ENCODE data around the gene FLOT2.
"Not testable (repeated sequence)": the region's sequence is repeated elsewhere in the genome, so short reads cannot be mapped to it uniquely, and the experiment has no call there.

Gene FLOT2

DNA sequence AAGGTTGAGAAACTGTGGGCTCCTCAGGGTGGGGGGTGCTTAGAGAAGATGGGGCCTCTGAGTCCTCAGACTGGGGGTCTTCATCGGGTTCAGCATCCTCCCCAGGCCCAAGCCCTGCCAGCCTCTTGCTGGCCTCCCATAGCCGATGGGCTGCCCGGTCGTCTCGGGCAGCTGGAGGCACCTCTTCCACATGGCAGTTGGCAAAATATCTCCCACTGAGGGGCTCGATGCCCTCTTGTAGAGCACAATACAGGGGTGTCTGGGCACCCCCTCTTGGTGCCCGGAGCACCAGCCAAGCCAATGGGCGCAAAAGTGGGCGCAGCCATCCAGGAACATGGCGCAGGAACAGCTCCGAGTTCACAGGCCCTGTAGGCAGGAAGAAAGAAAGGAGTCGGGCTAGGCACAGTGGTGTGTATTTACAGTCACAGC is 1.0 kb upstream of the FLOT2 start:
- TF ChIP-seq FOXM1 (IDR thresholded peaks at IDR 0.05; ENCODE audit: borderline replicate concordance), result no peak
- no peak for TF ChIP-seq ELF4 (IDR thresholded peaks at IDR 0.05)
- TF ChIP-seq BHLHE40 (IDR thresholded peaks at IDR 0.05; ENCODE audit: borderline replicate concordance), result no peak
- no peak for TF ChIP-seq L3MBTL2 (conservative IDR thresholded peaks at IDR 0.05)
- no peak for TF ChIP-seq ARNT (IDR thresholded peaks at IDR 0.05)
- no peak for TF ChIP-seq FOXK2 (IDR thresholded peaks at IDR 0.05)
- no peak for TF ChIP-seq LEF1 (IDR thresholded peaks at IDR 0.05; ENCODE audit: borderline replicate concordance)
- TF ChIP-seq TARDBP (IDR thresholded peaks at IDR 0.05), result no peak
- TF ChIP-seq CTBP1 (IDR thresholded peaks at IDR 0.05; ENCODE audit: borderline replicate concordance), result no peak
- TF ChIP-seq HDGF (IDR thresholded peaks at IDR 0.05; ENCODE audit: borderline replicate concordance), result no peak
- no peak for TF ChIP-seq ZNF384 (IDR thresholded peaks at IDR 0.05)
- TF ChIP-seq NFRKB (IDR thresholded peaks at IDR 0.05), result no peak
- TF ChIP-seq FOXA1 (IDR thresholded peaks at IDR 0.05), result no peak
- TF ChIP-seq, protein P1, sequence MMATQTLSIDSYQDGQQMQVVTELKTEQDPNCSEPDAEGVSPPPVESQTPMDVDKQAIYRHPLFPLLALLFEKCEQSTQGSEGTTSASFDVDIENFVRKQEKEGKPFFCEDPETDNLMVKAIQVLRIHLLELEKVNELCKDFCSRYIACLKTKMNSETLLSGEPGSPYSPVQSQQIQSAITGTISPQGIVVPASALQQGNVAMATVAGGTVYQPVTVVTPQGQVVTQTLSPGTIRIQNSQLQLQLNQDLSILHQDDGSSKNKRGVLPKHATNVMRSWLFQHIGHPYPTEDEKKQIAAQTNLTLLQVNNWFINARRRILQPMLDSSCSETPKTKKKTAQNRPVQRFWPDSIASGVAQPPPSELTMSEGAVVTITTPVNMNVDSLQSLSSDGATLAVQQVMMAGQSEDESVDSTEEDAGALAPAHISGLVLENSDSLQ (IDR thresholded peaks at IDR 0.05), result no peak
- no peak for TF ChIP-seq SUZ12 (IDR thresholded peaks at IDR 0.05)
- no peak for TF ChIP-seq SP1 (IDR thresholded peaks at IDR 0.05)
- no peak for DNase-seq (ENCODE audit: extremely low spot score)
- ChIA-PET CTCF (interaction anchor here (0.7 to 4.7 kb wide), 5 partner anchors 10 to 252 kb away, joined by 3 to 17 read pairs (median 4); partner anchors contain the start of gene TLCD1), POLR2A (interaction anchor here (0.7 to 3.7 kb wide), 12 partner anchors 12 to 1043 kb away, joined by 3 to 35 read pairs (median 4); partner anchors contain the start of genes FAM222B, NEK8, PHF12 and RPL23A)

DNA sequence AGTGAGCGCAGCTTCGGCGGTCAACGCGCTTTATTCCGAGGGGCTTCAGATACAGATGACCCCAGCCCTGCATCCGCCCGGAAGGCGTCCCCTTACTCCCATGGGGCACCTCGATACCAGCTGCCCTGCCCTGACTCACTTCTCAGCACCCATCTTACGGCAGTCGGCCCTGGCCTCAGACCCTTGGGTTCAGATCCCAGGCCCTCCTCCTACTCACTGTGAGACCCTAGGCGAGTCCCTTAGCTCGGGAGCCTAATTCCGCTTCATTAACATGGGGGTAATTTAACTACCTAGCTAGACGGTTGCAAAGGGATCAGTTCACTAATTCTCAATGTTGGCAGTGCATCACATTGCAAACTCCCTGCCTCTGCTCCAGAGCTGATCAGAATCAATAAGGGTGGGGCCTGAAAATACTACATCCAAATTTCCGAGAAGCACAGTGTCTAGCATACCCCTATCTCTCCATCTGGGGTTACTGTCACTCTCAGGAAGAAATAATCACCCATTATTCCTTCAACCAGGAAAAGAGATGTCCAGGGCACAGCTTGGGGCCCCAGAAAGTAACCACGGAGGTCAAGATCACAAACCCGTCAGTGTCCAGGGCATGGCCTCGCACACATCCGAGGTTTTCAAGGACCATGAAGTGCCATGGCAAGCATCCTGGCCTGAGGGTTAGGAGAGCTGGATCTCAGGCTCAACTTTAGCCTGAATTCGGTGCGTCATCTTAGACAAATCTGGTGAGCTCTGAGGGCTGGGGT is 415 bp upstream of the FLOT2 start:
- TF ChIP-seq ZNF384 (IDR thresholded peaks at IDR 0.05), result no peak
- TF ChIP-seq FOXA1 (IDR thresholded peaks at IDR 0.05), result no peak
- TF ChIP-seq SP1 (IDR thresholded peaks at IDR 0.05), result no peak
- TF ChIP-seq TARDBP (IDR thresholded peaks at IDR 0.05), result no peak
- TF ChIP-seq SUZ12 (IDR thresholded peaks at IDR 0.05), result no peak
- no peak for TF ChIP-seq ELF4 (IDR thresholded peaks at IDR 0.05)
- no peak for TF ChIP-seq CTBP1 (IDR thresholded peaks at IDR 0.05; ENCODE audit: borderline replicate concordance)
- TF ChIP-seq ARNT (IDR thresholded peaks at IDR 0.05), result no peak
- TF ChIP-seq BHLHE40 (IDR thresholded peaks at IDR 0.05; ENCODE audit: borderline replicate concordance), result no peak
- no peak for DNase-seq (ENCODE audit: extremely low spot score)
- CTCF ChIA-PET, result interaction anchor here (0.8 to 4.7 kb wide), 5 partner anchors 10 to 251 kb away, joined by 3 to 17 read pairs (median 4); partner anchors contain the start of gene TLCD1
- POLR2A ChIA-PET, result interaction anchor here (0.7 to 3.7 kb wide), 11 partner anchors 13 to 1044 kb away, joined by 3 to 35 read pairs (median 4); partner anchors contain the start of genes FAM222B, NEK8, PHF12 and RPL23A

DNA sequence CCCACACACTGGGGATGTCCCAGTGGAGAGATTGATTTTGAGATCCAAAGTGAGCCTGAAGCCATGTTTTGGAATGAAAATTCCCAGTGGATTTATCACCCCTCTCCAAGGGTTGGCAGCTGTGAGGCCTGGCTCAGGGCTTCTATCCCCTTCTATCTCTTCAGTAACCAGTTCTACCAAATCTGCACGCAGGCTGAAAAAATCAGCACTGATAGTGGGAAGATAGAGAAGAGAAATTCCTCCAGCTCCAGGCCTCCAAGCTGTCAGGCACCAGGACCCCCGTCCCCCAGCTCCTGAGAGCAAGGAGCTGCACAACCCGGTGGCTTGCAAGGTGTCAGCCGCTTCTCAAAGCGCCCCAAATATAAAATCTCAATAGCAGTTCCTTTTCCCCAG is 1.0 kb downstream of the FLOT2 start:
- CTCF ChIA-PET, result interaction anchor here (0.6 to 4.7 kb wide), 3 partner anchors 94 to 170 kb away, joined by 6 to 17 read pairs (median 13); partner anchors contain the start of gene TLCD1
- POLR2A ChIA-PET, result interaction anchor here (1.3 to 3.7 kb wide), 3 partner anchors 133 to 169 kb away, joined by 3 to 35 read pairs (median 6); partner anchors contain the start of gene NEK8
- DNase-seq (ENCODE audit: extremely low spot score), result no peak

DNA sequence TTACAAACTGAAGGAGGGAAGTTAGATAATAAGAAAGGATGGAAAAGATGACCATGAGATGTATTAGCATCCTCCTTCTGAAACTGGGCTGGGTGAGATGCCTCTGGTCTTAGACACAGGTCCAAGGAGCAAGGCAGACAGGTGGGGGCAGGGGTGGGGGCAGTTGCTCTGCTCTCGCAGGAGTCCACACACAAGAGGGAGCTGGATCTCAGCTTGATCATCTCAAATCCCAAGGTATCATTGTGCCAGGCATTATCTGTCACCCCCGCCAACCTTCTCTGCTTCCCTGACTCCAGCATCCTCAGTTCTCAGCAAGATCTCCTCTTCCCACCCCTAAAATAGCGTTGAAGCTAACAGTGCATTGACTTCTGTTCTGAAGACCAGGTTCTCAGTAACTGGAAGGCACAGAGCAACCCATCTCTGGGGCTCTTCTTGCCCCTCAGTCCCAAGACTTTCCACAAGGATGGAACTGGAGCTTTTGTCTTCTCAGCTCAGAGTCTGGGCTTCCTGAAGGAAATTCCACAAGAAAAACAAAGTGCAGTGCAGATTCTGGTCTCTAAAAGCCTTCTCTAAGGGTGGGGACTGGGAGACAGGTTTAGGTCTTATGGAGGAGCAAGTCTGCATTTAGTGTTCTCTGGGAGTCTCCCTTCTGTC is 1.6 kb downstream of the FLOT2 start:
- CTCF ChIA-PET, result interaction anchor here (0.6 to 4.7 kb wide), 4 partner anchors 94 to 169 kb away, joined by 3 to 17 read pairs (median 10); partner anchors contain the start of gene TLCD1
- no peak for DNase-seq (ENCODE audit: extremely low spot score)
- no peak for TF ChIP-seq L3MBTL2 (conservative IDR thresholded peaks at IDR 0.05)
- TF ChIP-seq SUZ12 (IDR thresholded peaks at IDR 0.05), result no peak
- TF ChIP-seq CTBP1 (IDR thresholded peaks at IDR 0.05; ENCODE audit: borderline replicate concordance), result no peak
- TF ChIP-seq BHLHE40 (IDR thresholded peaks at IDR 0.05; ENCODE audit: borderline replicate concordance), result no peak
- TF ChIP-seq ARNT (IDR thresholded peaks at IDR 0.05), result no peak
- TF ChIP-seq FOXA1 (IDR thresholded peaks at IDR 0.05), result no peak
- TF ChIP-seq SP1 (IDR thresholded peaks at IDR 0.05), result no peak
- TF ChIP-seq HDGF (IDR thresholded peaks at IDR 0.05; ENCODE audit: borderline replicate concordance), result no peak
- no peak for TF ChIP-seq LEF1 (IDR thresholded peaks at IDR 0.05; ENCODE audit: borderline replicate concordance)
- no peak for TF ChIP-seq NFRKB (IDR thresholded peaks at IDR 0.05)
- no peak for TF ChIP-seq TARDBP (IDR thresholded peaks at IDR 0.05)
- TF ChIP-seq, protein P1 (IDR thresholded peaks at IDR 0.05), result no peak
- no peak for TF ChIP-seq ZNF384 (IDR thresholded peaks at IDR 0.05)
- POLR2A ChIA-PET, result interaction anchor here (1.3 to 3.7 kb wide), 3 partner anchors 132 to 168 kb away, joined by 3 to 35 read pairs (median 6); partner anchors contain the start of gene NEK8

More for the DNA sequence above, 1.0 kb downstream of the FLOT2 start:
- TF ChIP-seq ZNF384 (IDR thresholded peaks at IDR 0.05) (no peak), NFRKB (IDR thresholded peaks at IDR 0.05) (no peak), SUZ12 (IDR thresholded peaks at IDR 0.05) (no peak), HDGF (IDR thresholded peaks at IDR 0.05; ENCODE audit: borderline replicate concordance) (no peak), FOXK2 (IDR thresholded peaks at IDR 0.05) (no peak), L3MBTL2 (conservative IDR thresholded peaks at IDR 0.05) (no peak), FOXA1 (IDR thresholded peaks at IDR 0.05) (no peak), FOXM1 (IDR thresholded peaks at IDR 0.05; ENCODE audit: borderline replicate concordance) (no peak), ARNT (IDR thresholded peaks at IDR 0.05) (no peak)

DNA sequence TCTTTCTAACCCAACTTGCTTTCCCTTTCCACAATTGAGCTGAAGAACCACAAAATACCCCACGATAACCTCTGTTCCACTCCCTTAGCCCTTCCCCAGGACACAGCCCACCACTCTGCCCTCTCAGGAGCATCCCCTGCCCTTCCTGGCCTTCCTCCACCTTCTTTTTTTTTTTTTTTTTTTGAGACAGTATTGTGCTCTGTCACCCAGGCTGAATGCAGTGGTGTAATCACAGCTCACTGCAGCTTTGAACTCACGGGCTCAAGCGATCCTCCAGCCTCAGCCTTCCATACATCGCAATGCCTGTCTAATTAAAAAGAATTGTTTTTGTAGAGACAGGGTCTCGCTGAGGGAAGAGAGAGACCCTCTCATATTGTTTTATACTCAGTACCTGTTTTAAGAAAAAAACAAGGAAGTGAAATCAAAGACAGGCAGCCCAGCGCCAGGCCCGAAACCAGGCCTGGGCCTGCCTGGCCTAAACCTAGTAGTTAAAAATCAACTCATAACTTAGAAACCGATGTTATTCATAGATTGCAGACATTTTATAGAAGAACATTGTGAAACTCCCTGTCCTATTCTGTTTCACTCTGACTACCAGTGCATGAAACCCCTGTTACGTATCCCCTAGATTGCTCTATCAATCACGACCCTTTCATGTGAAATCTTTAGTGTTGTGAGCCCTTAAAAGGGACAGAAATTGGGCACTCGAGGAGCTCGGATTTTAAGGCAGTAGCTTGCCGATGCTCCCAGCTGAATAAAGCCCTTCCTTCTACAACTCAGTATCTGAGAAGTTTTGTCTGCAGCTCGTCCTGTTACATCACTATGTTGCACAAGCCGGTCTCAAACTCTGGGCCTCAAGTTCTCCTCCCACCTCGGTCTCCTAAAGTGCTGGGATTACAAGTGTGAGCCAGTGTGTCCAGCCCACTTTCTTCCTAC is 4.0 kb downstream of the FLOT2 start:
- not testable (repeated sequence) for DNase-seq (ENCODE audit: extremely low spot score)
- ChIA-PET CTCF (interaction anchor here (0.6 kb wide), 1 partner anchor 9 kb away, joined by 3 read pairs; no protein-coding TSS in a partner anchor), POLR2A (interaction anchor here (1.5 to 2.0 kb wide), 2 partner anchors 8 to 51 kb away, joined by 4 to 5 read pairs; partner anchors contain the start of gene FAM222B)

All from HEK293T (cell line).